Tibial nerve (tissue), 4 donors: ENCODE data around the gene NUP62. TPM values are rescaled to one million over a fixed set of nuclear protein-coding genes. Genes with fewer than 3 reads are reported as not detected.

Source experiments
- DNase-seq, 2 donors: peaks; one replicate each; pipeline ENCODE4 v3.0.0-alpha.2; 2019; ENCODE audit warnings: low spot score in 2 of 2
- H3K27ac ChIP-seq, 4 donors: fragments of 200-600 bp; sonication (generic) in 3 of 4; one replicate each; pipeline ENCODE4 v1.5.1; 2017 to 2019; ENCODE audit warnings: mild to moderate bottlenecking in 1 of 4
- H3K27me3 ChIP-seq, 2 donors: fragments of 200-600 bp; sonication (generic) in 1 of 2; one replicate each; pipeline versions ENCODE4 v1.5.1 to v1.6.0; 2017 to 2019
- H3K36me3 ChIP-seq, 3 donors: fragments of 200-600 bp; sonication (generic); one replicate each; pipeline ENCODE4 v1.5.1; 2018 to 2019
- H3K4me1 ChIP-seq, 4 donors: fragments of 200-600 bp; sonication (generic) in 3 of 4; one replicate each; pipeline ENCODE4 v1.5.1; 2017 to 2019
- H3K4me3 ChIP-seq, 4 donors: fragments of 200-600 bp; sonication (generic) in 3 of 4; one replicate each; pipeline ENCODE4 v1.5.1; 2017 to 2019; ENCODE audit warnings: mild to moderate bottlenecking in 1 of 4, moderate library complexity in 1 of 4
- H3K9me3 ChIP-seq, 4 donors: fragments of 200-600 bp; sonication (generic) in 3 of 4; one replicate each; pipeline ENCODE4 v1.5.1; 2017 to 2019
- EP300 ChIP-seq, 2 donors: sonication (generic); formaldehyde crosslinking; IDR thresholded peaks; one replicate each; pipeline ENCODE4 v1.6.1; 2017; ENCODE audit warnings: antibody characterized with exemption in 2 of 2, mild to moderate bottlenecking in 1 of 2
- POLR2A ChIP-seq, 2 donors: fragments of 450-650 bp; IDR thresholded peaks; one replicate each; pipeline ENCODE4 v1.6.1; 2017; ENCODE audit warnings: antibody characterized with exemption in 2 of 2, mild to moderate bottlenecking in 2 of 2, moderate library complexity in 2 of 2
- WGBS, 2 donors: methylation state at CpG; one replicate each; pipeline ENCODE4 v1.1.5; 2018; 5-methylcytosine and 5-hydroxymethylcytosine counted together
- total RNA-seq, 4 donors: library from RNA; depleted of rRNA; stranded (reverse); fragments of >200 nt; gene quantifications; one replicate each; pipeline ENCODE4 v1.1.0, GENCODE V29; 2016
- TF ChIP-seq, protein P1 (sequence below), 5 experiments: fragments of 200-600 bp in 3 of 5; fragments of 450-650 bp in 2 of 5; sonication (generic) in 3 of 5; IDR thresholded peaks; one replicate each; pipeline ENCODE4 v1.5.1; 2016 to 2019; ENCODE audit warnings: antibody characterized with exemption in 5 of 5, mild to moderate bottlenecking in 3 of 5, moderate library complexity in 2 of 5

The NUP62 gene
- total RNA-seq, 4 donors from 2014 or later, result 32.8 to 43.5 (median 38.7) TPM

DNA sequence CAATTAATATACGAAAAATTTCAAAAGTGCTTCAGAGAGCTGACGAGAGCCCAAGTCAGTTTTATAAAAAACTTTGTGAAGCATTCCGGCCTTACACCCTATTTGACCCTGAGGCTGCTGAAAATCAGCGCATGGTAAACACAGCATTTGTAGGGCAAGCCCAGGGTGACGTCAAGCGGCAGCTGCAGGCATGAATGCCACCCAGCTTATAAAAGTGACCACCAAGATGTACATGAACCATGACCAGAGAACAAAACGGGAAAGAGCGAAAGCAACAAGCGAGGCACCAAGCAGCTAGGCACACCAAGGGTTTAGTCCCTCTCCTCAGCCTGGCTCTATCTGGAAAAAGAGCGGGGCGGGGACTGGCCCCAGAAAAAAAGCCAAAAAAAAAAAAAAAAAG lies 25.6 kb upstream of the NUP62 start:
- no peaks in the 10 kb centered on the region for H3K36me3 ChIP-seq
- WGBS, 2 donors, result 33 to 40% methylated on average over 11 of the region's 11 CpGs
- H3K27me3 ChIP-seq, result peaks cover 0 to 12% of the 10 kb centered on the region in 2 donors
- no peak for DNase-seq
- peaks cover 0 to 46% (median 18%) of the 10 kb centered on the region in 4 donors for H3K4me1 ChIP-seq
- no peaks in the 10 kb centered on the region for H3K9me3 ChIP-seq
- TF ChIP-seq EP300 (IDR thresholded peaks at IDR 0.05) (no peak), POLR2A (IDR thresholded peaks at IDR 0.05) (no peak)
- TF ChIP-seq, protein P1, sequence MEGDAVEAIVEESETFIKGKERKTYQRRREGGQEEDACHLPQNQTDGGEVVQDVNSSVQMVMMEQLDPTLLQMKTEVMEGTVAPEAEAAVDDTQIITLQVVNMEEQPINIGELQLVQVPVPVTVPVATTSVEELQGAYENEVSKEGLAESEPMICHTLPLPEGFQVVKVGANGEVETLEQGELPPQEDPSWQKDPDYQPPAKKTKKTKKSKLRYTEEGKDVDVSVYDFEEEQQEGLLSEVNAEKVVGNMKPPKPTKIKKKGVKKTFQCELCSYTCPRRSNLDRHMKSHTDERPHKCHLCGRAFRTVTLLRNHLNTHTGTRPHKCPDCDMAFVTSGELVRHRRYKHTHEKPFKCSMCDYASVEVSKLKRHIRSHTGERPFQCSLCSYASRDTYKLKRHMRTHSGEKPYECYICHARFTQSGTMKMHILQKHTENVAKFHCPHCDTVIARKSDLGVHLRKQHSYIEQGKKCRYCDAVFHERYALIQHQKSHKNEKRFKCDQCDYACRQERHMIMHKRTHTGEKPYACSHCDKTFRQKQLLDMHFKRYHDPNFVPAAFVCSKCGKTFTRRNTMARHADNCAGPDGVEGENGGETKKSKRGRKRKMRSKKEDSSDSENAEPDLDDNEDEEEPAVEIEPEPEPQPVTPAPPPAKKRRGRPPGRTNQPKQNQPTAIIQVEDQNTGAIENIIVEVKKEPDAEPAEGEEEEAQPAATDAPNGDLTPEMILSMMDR (IDR thresholded peaks at IDR 0.05), result no peak
- H3K4me3 ChIP-seq, result peak overlapping the region in 1 of 4 donors; percentile 9
- H3K27ac ChIP-seq, result peak overlapping the region in 1 of 4 donors; percentile 52

DNA sequence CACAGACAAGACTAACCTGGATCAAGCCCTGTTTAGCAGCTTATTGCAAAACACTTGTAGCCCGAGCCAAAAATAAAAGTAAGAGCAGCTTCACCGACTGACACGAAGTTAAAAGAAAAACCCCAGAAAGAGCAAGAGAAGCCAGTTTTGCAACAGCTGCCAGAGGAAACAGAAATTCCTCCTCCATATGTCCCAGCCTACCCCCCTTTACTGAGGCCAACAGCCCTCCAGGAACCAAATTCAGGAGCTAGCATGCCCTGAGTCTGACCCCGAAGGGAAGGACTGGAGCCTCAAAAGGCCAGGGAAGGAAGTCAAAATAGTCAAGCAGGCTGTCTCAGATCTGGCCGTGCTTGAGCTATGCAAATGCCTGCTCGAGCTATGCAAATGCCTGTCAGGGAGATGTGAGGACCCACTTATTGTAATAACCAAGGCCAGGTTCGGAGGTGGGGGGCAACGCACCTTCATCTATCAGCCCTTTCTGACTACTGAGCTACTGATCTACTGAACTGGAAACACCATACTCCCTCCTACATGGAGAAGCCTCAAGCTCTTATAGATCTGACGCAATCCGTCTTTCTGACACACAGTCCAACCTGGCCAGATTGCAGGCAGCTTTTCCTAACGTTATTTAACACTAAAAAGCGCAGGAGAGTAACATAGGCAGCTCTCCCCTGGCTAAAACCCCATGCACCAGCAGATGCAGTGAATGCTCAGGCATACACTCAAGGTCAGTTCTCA lies 25.0 kb upstream of the NUP62 start:
- TF ChIP-seq EP300 (IDR thresholded peaks at IDR 0.05), result peak in 1 of 2 donors; percentile 13
- TF ChIP-seq, protein P1 (IDR thresholded peaks at IDR 0.05), result no peak
- no peak for TF ChIP-seq POLR2A (IDR thresholded peaks at IDR 0.05)
- H3K27ac ChIP-seq, result peak overlapping the region in 1 of 4 donors; percentile 52
- DNase-seq, result no peak
- peaks cover 0 to 12% of the 10 kb centered on the region in 2 donors for H3K27me3 ChIP-seq
- no peaks in the 10 kb centered on the region for H3K9me3 ChIP-seq
- H3K4me3 ChIP-seq, result no peak overlapping the region
- peaks cover 0 to 46% (median 18%) of the 10 kb centered on the region in 4 donors for H3K4me1 ChIP-seq
- 17 to 18% methylated on average over 12 of the region's 12 CpGs for WGBS, 2 donors
- H3K36me3 ChIP-seq, result no peaks in the 10 kb centered on the region

DNA sequence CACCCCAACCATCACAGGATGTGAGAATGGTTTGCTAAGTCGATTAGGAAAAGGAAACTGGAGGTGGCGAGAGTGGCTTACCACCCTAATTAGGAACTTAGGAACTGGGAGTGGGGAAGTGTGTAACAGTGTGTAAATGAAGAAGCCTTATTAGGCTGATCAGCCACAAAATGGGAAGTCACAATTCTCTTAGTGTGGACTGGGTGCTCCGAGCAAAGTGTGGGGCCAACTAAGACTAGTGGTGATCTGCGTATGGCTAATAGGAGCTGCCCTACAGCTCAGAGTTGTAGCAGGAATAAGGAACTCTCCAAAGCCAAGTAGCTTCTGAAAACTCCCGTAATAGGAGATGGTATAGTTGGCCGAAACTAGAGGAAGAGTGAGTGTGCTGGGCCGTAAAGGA lies 24.1 kb upstream of the NUP62 start:
- Histone ChIP-seq H3K36me3 (no peaks in the 10 kb centered on the region), H3K9me3 (no peaks in the 10 kb centered on the region), H3K27me3 (peaks cover 0 to 9% of the 10 kb centered on the region in 2 donors), H3K4me3 (no peak overlapping the region), H3K4me1 (peaks cover 0 to 46% (median 18%) of the 10 kb centered on the region in 4 donors), H3K27ac (no peak overlapping the region)
- TF ChIP-seq, protein P1 (IDR thresholded peaks at IDR 0.05), result no peak
- TF ChIP-seq EP300 (IDR thresholded peaks at IDR 0.05) (no peak), POLR2A (IDR thresholded peaks at IDR 0.05) (no peak)
- 58 to 60% methylated on average over 7 of the region's 7 CpGs for WGBS, 2 donors
- no peak for DNase-seq

DNA sequence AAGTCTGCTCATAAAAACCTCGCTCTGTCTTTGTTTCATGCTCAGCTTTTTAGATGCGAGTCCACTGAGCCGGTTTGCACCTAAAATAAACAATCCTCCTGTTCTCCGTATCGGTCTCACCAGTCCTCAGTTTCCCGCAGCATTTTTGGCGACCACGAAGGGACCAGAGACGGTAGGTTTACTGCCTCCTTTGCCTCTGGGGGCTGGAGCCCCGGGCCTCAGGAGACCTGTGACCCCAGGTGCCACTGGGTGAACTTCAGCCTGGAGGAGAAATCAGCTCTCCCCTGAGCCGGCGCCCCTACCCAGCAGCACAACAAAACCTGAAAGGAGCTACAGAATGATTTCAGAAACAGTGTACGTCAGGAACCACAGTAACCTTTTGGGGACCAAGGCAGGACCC lies 23.6 kb upstream of the NUP62 start:
- DNase-seq, result no peak
- Histone ChIP-seq H3K9me3 (no peaks in the 10 kb centered on the region), H3K27ac (no peak overlapping the region), H3K36me3 (no peaks in the 10 kb centered on the region), H3K4me3 (no peak overlapping the region), H3K4me1 (peaks cover 0 to 46% (median 18%) of the 10 kb centered on the region in 4 donors), H3K27me3 (peaks cover 0 to 4% of the 10 kb centered on the region in 2 donors)
- TF ChIP-seq POLR2A (IDR thresholded peaks at IDR 0.05) (no peak), EP300 (IDR thresholded peaks at IDR 0.05) (no peak)
- TF ChIP-seq, protein P1 (IDR thresholded peaks at IDR 0.05), result no peak
- 74 to 76% methylated on average over 13 of the region's 13 CpGs for WGBS, 2 donors

DNA sequence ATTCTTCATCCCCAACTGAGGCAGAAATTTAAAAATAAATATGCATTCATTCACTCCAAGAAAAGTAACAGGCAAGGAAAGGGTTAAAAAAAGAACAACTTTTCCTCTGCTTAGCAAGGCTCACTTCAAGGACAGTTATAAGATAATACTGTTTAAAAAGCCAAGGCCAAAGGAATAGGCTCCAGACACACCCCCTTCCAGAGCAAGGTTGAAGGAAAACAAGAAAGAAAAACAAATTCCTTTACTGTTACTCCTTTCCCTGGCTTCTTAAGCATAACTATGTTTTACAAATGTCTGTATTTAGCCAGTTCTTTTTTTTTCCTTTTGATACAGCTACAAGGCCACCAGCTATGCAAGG lies 23.2 kb upstream of the NUP62 start:
- Histone ChIP-seq H3K27me3 (no peaks in the 10 kb centered on the region), H3K4me3 (no peak overlapping the region), H3K9me3 (no peaks in the 10 kb centered on the region), H3K36me3 (no peaks in the 10 kb centered on the region), H3K4me1 (peaks cover 0 to 46% (median 18%) of the 10 kb centered on the region in 4 donors), H3K27ac (no peak overlapping the region)
- TF ChIP-seq, protein P1 (IDR thresholded peaks at IDR 0.05), result no peak
- TF ChIP-seq POLR2A (IDR thresholded peaks at IDR 0.05), result no peak
- no peak for TF ChIP-seq EP300 (IDR thresholded peaks at IDR 0.05)
- no peak for DNase-seq
